HEK293T (cell line): Measurements from ENCODE around the gene DRICH1.

Experiments
- ARNT ChIP-seq: fragments of 450-650 bp; IDR thresholded peaks from 2 replicates; pipeline ENCODE4 v1.6.1; 2017; ENCODE audit warnings: mild to moderate bottlenecking
- BHLHE40 ChIP-seq: fragments of 450-650 bp; IDR thresholded peaks from 2 replicates; pipeline ENCODE4 v1.6.1; 2016; ENCODE audit warnings: mild to moderate bottlenecking, moderate library complexity, borderline replicate concordance
- CTBP1 ChIP-seq: fragments of 450-650 bp; IDR thresholded peaks from 2 replicates; pipeline ENCODE4 v1.6.1; 2016; ENCODE audit warnings: borderline replicate concordance
- FOXA1 ChIP-seq: fragments of 450-650 bp; IDR thresholded peaks from 2 replicates; pipeline ENCODE4 v1.6.1; 2016; ENCODE audit warnings: mild to moderate bottlenecking
- FOXM1 ChIP-seq: fragments of 450-650 bp; IDR thresholded peaks from 2 replicates; pipeline ENCODE4 v1.6.1; 2017; ENCODE audit warnings: mild to moderate bottlenecking, borderline replicate concordance
- HDGF ChIP-seq: fragments of 450-650 bp; IDR thresholded peaks from 2 replicates; pipeline ENCODE4 v1.6.1; 2017; ENCODE audit warnings: antibody characterized with exemption, borderline replicate concordance
- SP1 ChIP-seq: fragments of 450-650 bp; IDR thresholded peaks from 2 replicates; pipeline ENCODE4 v1.6.1; 2017
- TARDBP ChIP-seq: fragments of 450-650 bp; IDR thresholded peaks from 2 replicates; pipeline ENCODE4 v1.6.1; 2016

DNA sequence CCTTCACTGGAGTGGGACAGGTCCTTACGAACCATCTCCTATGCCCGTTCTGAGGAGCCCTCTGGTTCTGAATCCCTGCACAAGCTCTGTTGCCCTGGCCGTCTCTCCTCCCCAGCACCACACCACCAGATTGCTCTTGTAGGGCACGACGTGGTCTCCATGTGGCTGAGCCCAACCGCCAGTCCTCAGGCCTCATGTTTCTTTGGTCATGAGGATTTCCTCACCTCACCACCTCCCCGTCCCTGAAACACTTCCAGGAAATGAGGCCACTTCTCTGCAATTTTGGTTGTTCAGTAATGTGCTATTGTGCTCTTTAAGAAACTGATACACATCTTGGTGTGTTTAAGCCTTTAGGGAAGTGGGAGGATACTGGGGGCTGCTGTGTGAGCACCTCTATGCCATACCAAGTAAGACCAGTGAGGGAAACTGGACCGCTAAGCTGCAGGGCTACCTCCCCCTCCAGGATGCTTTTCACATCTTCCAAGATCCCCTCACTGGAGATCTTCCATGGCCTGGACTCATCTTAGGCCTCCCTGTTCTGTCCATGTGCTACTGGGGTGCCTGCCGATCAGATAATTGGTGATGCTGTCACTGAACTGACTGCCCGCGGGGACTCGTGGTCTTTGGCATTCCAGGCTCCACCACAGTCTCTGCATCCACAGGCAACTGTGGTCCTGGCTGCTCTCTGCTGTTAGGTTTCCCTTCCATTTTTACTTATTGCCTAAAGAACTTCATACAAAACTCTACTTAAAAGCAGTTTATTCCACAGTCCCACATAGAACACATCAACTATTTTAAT is 21.9 kb downstream of the DRICH1 start:
- TF ChIP-seq SP1 (no peak), CTBP1 (no peak), ARNT (no peak), FOXM1 (no peak), BHLHE40 (no peak), HDGF (no peak), FOXA1 (no peak), TARDBP (no peak)
